OCI-LY3 (cell line): ENCODE data around the gene SMAGP.

Experiments
- CTCF ChIP-seq: fragments of 200-600, 300-600 bp; sonication (generic); IDR thresholded peaks from 2 replicates; pipeline ENCODE4 v1.5.1; 2014; ENCODE audit warnings: antibody characterized with exemption, low read length, low read depth
- EZH2phosphoT487 ChIP-seq: fragments of 200-600 bp; shearing (Covaris generic); IDR thresholded peaks from 2 replicates; pipeline ENCODE4 v1.6.1; 2018; ENCODE audit warnings: antibody characterized with exemption, mixed run types, low read depth

- TF ChIP-seq CTCF, result no peak
- TF ChIP-seq EZH2phosphoT487, result no peak
Observed at GRCh38 chr12:51253276-51253675, 16.9 kb downstream of the SMAGP start.
